OCI-LY1 (cell line): ENCODE data around the gene ZBED3.
A peak's percentile ranks its signal among the peaks of the same experiment; 100 is the strongest.

Experiments used
- H2AFZ ChIP-seq: fragments of 200-600 bp; sonication (generic), shearing (Covaris generic); 2 replicates; pipeline ENCODE4 v1.6.0; 2014; ENCODE audit warnings: antibody characterized with exemption, mild to moderate bottlenecking, low read length
- H3F3A ChIP-seq: fragments of 200-600 bp; sonication (generic), shearing (Covaris generic); 2 replicates; pipeline ENCODE4 v1.6.0; 2014; ENCODE audit warnings: mild to moderate bottlenecking, antibody characterized with exemption, low read length, moderate library complexity; ENCODE audit not compliant: insufficient read depth
- H3K27ac ChIP-seq: fragments of 200-600 bp; sonication (generic); 2 replicates; pipeline ENCODE4 v1.5.1; 2014; ENCODE audit warnings: low read length, mixed run types, mild to moderate bottlenecking, low read depth; ENCODE audit not compliant: poor library complexity, severe bottlenecking
- H3K27me3 ChIP-seq: fragments of 200-600 bp; sonication (generic); 2 replicates; pipeline ENCODE4 v1.6.0; 2014; ENCODE audit warnings: antibody characterized with exemption, mild to moderate bottlenecking, low read length, moderate library complexity; ENCODE audit not compliant: insufficient read depth
- H3K36me3 ChIP-seq: fragments of 200-600 bp; sonication (generic); 2 replicates; pipeline ENCODE4 v1.6.1; 2014; ENCODE audit warnings: mild to moderate bottlenecking, antibody characterized with exemption, low read length, moderate library complexity, mixed read lengths; ENCODE audit not compliant: insufficient read depth
- H3K4me1 ChIP-seq: fragments of 200-600 bp; sonication (generic); 2 replicates; pipeline ENCODE4 v1.5.1; 2014; ENCODE audit warnings: mild to moderate bottlenecking, low read length, moderate library complexity; ENCODE audit not compliant: insufficient read depth, severe bottlenecking
- H3K4me2 ChIP-seq: fragments of 200-600 bp; sonication (generic), shearing (Covaris generic); 2 replicates; pipeline ENCODE4 v1.6.1; 2014; ENCODE audit warnings: low read length
- H3K4me3 ChIP-seq: fragments of 200-600 bp; sonication (generic); 2 replicates; pipeline ENCODE4 v1.5.1; 2014; ENCODE audit warnings: low read length, low read depth, mild to moderate bottlenecking, mixed read lengths; ENCODE audit not compliant: poor library complexity, severe bottlenecking
- H3K79me2 ChIP-seq: fragments of 200-600 bp; shearing (Covaris generic); 2 replicates; pipeline ENCODE4 v1.6.1; 2016; ENCODE audit warnings: mixed run types, low read length, mixed read lengths; ENCODE audit not compliant: insufficient read depth
- H3K9ac ChIP-seq: fragments of 200-600 bp; sonication (generic), shearing (Covaris generic); 2 replicates; pipeline ENCODE4 v1.6.1; 2014; ENCODE audit warnings: mild to moderate bottlenecking, low read length, mixed read lengths
- H3K9me2 ChIP-seq: fragments of 200-600 bp; sonication (generic), shearing (Covaris generic); 2 replicates; pipeline ENCODE4 v1.6.1; 2014; ENCODE audit warnings: low read depth, mild to moderate bottlenecking, low read length, mixed read lengths
- H3K9me3 ChIP-seq: fragments of 200-600 bp; shearing (Covaris generic); 2 replicates; pipeline ENCODE4 v1.6.1; 2014; ENCODE audit warnings: low read length, mixed read lengths
- H4K20me1 ChIP-seq: fragments of 200-600 bp; sonication (generic), shearing (Covaris generic); 2 replicates; pipeline ENCODE4 v1.6.0; 2016; ENCODE audit warnings: mild to moderate bottlenecking, low read length; ENCODE audit not compliant: insufficient read depth
- CTCF ChIP-seq: fragments of 200-600 bp; sonication (generic), shearing (Covaris generic); IDR thresholded peaks from 2 replicates; pipeline ENCODE4 v1.5.1; 2017; ENCODE audit warnings: mild to moderate bottlenecking, antibody characterized with exemption, low read length, moderate library complexity, mixed read lengths
- EZH2 ChIP-seq: fragments of 200-600 bp; sonication (generic), shearing (Covaris generic); IDR thresholded peaks from 2 replicates; pipeline ENCODE4 v1.8.0; 2017; ENCODE audit warnings: borderline replicate concordance, mixed run types, mild to moderate bottlenecking, antibody characterized with exemption, low read length, moderate library complexity, mixed read lengths

The ZBED3 gene

GRCh38 chr5:77030097-77031071 lies 56.7 kb downstream of the ZBED3 start, which contains the start of gene AGGF1:
Gene AGGF1, plus strand, starts transcription at chr5:77030404. Its CDS starts 363 bp downstream, at chr5:77030767.
- H3K4me2 ChIP-seq: peak within 1 kb of the TSS; percentile 85
- H3K4me3 ChIP-seq: peak within 1 kb of the TSS; percentile 88
- H3K9me3 ChIP-seq: peaks cover 15% of the 10 kb centered on the region
- peak within 1 kb of the TSS; percentile 87 for H2AFZ ChIP-seq
- H3K9me2 ChIP-seq: no peaks in the 10 kb centered on the region
- H3K27me3 ChIP-seq: no peaks in the 10 kb centered on the region
- no peaks in the 10 kb centered on the region for H4K20me1 ChIP-seq
- peak within 1 kb of the TSS; percentile 95 for H3K9ac ChIP-seq
- H3K36me3 ChIP-seq: peaks cover 16% of the 10 kb centered on the region
- H3F3A ChIP-seq: no peaks in the 10 kb centered on the region
- H3K27ac ChIP-seq: peak within 1 kb of the TSS; percentile 47
- no peak for TF ChIP-seq EZH2
- no peak for TF ChIP-seq CTCF
- peaks cover 33% of the 10 kb centered on the region for H3K4me1 ChIP-seq
- H3K79me2 ChIP-seq: peaks cover 24% of the 10 kb centered on the region

GRCh38 chr5:77029376-77029885 lies 57.7 kb downstream of the ZBED3 start:
- H3K4me3 ChIP-seq: peak overlapping the region; percentile 88
- H3K9me3 ChIP-seq: peaks cover 15% of the 10 kb centered on the region
- no peaks in the 10 kb centered on the region for H4K20me1 ChIP-seq
- TF ChIP-seq CTCF (no peak), EZH2 (no peak)
- H2AFZ ChIP-seq: peak overlapping the region; percentile 87
- H3K27me3 ChIP-seq: no peaks in the 10 kb centered on the region
- H3K4me1 ChIP-seq: peaks cover 33% of the 10 kb centered on the region
- H3K9ac ChIP-seq: no peak overlapping the region
- H3K27ac ChIP-seq: no peak overlapping the region
- H3F3A ChIP-seq: no peaks in the 10 kb centered on the region
- peaks cover 24% of the 10 kb centered on the region for H3K79me2 ChIP-seq
- peaks cover 8% of the 10 kb centered on the region; the same call in 1 of the 2 replicates for H3K36me3 ChIP-seq
- H3K9me2 ChIP-seq: no peaks in the 10 kb centered on the region
- H3K4me2 ChIP-seq: no peak overlapping the region

GRCh38 chr5:77028631-77029375 lies 58.3 kb downstream of the ZBED3 start:
- Histone ChIP-seq H3K9me2 (no peaks in the 10 kb centered on the region), H3K4me3 (no peak overlapping the region), H3K79me2 (peaks cover 18% of the 10 kb centered on the region), H2AFZ (no peak overlapping the region), H3F3A (no peaks in the 10 kb centered on the region), H3K27ac (no peak overlapping the region), H4K20me1 (no peaks in the 10 kb centered on the region), H3K27me3 (no peaks in the 10 kb centered on the region), H3K9ac (no peak overlapping the region), H3K9me3 (peaks cover 15% of the 10 kb centered on the region), H3K36me3 (peaks cover 8% of the 10 kb centered on the region; the same call in 1 of the 2 replicates), H3K4me2 (no peak overlapping the region), H3K4me1 (peaks cover 32% of the 10 kb centered on the region)
- no peak for TF ChIP-seq CTCF
- TF ChIP-seq EZH2: no peak
